Fibroblast of lung (primary cell): ENCODE data around the gene ATP6V1A.

Source experiments
- EZH2 ChIP-seq: IDR thresholded peaks from 2 replicates; pipeline ENCODE4 v1.5.1; 2012; ENCODE audit warnings: low read length, control low read depth, mild to moderate bottlenecking; ENCODE audit errors: missing control alignments
- TF ChIP-seq, protein P1 (sequence below), 2 donors: IDR thresholded peaks in 1 of 2; conservative IDR thresholded peaks in 1 of 2; 1 replicate in 1 of 2; 2 replicates in 1 of 2; pipeline ENCODE4 v1.5.1; 2011 to 2012; ENCODE audit warnings: low read length in 2 of 2, control low read depth in 1 of 2, inconsistent platforms in 1 of 2, low read depth in 1 of 2, mild to moderate bottlenecking in 1 of 2

DNA sequence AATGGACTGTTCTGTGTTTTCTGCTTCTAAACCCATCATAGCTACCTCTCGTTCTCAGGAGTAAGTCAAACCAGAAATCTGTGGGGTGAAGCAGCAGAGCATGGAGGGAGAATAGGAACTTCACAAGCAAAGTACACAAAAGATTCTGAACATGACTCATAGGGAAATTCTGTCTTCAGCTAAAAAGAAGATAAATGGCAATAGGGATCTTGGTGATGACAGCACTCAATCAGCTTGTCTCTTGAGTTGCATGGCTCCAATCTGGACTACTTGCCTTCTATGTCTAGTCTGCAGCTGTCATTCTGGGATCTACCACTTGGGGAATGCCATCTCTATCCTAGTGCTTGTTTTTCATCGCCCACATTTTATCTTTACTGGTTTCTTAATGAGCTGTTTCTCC lies 78.3 kb downstream of the ATP6V1A start:
- TF ChIP-seq, protein P1, sequence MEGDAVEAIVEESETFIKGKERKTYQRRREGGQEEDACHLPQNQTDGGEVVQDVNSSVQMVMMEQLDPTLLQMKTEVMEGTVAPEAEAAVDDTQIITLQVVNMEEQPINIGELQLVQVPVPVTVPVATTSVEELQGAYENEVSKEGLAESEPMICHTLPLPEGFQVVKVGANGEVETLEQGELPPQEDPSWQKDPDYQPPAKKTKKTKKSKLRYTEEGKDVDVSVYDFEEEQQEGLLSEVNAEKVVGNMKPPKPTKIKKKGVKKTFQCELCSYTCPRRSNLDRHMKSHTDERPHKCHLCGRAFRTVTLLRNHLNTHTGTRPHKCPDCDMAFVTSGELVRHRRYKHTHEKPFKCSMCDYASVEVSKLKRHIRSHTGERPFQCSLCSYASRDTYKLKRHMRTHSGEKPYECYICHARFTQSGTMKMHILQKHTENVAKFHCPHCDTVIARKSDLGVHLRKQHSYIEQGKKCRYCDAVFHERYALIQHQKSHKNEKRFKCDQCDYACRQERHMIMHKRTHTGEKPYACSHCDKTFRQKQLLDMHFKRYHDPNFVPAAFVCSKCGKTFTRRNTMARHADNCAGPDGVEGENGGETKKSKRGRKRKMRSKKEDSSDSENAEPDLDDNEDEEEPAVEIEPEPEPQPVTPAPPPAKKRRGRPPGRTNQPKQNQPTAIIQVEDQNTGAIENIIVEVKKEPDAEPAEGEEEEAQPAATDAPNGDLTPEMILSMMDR (conservative IDR thresholded peaks at IDR 0.05 in 1 of 2, IDR thresholded peaks at IDR 0.05 in 1 of 2; ENCODE audit: low read depth in 1 of 2, low read length in 2 of 2), result peak; percentile 20 to 34
- TF ChIP-seq EZH2, result no peak
